Naive thymus-derived CD4-positive, alpha-beta T cell (primary cell): Measurements from ENCODE around the gene OSBPL9. TPM values are rescaled to one million over a fixed set of nuclear protein-coding genes. Genes with fewer than 3 reads are reported as not detected.

Experiments used
- ATAC-seq: fragments of 150-1000 bp; cut with Tn5 transposase; 2 replicates; pipeline ENCODE4 v1.10.0; 2021; ENCODE audit warnings: mild to moderate bottlenecking, moderate library complexity
- CTCF ChIA-PET: fragments of 350-600 bp; sonication (Branson Sonifier 250); formaldehyde crosslinking; loops from one replicate; lab custom pipeline; 2021; ENCODE audit warnings: antibody characterized with exemption; lab: Charles Lee
- POLR2A ChIA-PET: fragments of 350-600 bp; sonication (Branson Sonifier 250); formaldehyde crosslinking; loops from one replicate; lab custom pipeline; 2021; ENCODE audit warnings: antibody characterized with exemption, inconsistent platforms; lab: Charles Lee
- DNase-seq, 9 donors: peaks; one replicate each; pipeline versions ENCODE4 v3.0.0 to v3.0.0-alpha.2; 2020 to 2022; ENCODE audit warnings: mixed read lengths in 1 of 9
- H3K27ac ChIP-seq: one replicate; pipeline ENCODE4 v1.7.0; 2013; ENCODE audit warnings: mild to moderate bottlenecking, low read depth, low read length, moderate library complexity
- H3K27me3 ChIP-seq, 2 donors: one replicate each; pipeline ENCODE4 v1.7.0; 2013; ENCODE audit warnings: low read length in 2 of 2, mild to moderate bottlenecking in 2 of 2, moderate library complexity in 2 of 2; ENCODE audit not compliant: control insufficient read depth in 2 of 2, insufficient read depth in 2 of 2
- H3K36me3 ChIP-seq, 3 experiments: 1 replicate in 2 of 3; 2 replicates in 1 of 3; pipeline ENCODE4 v1.7.0; 2013; ENCODE audit warnings: low read length in 3 of 3, mild to moderate bottlenecking in 3 of 3, moderate library complexity in 1 of 3; ENCODE audit not compliant: insufficient read depth in 3 of 3, control insufficient read depth in 2 of 3
- H3K4me1 ChIP-seq, 2 donors: one replicate each; pipeline ENCODE4 v1.7.0; 2013; ENCODE audit warnings: low read length in 2 of 2, mild to moderate bottlenecking in 2 of 2, moderate library complexity in 1 of 2; ENCODE audit not compliant: control insufficient read depth in 2 of 2, insufficient read depth in 2 of 2
- H3K4me3 ChIP-seq: 2 replicates; pipeline ENCODE4 v1.7.0; 2013; ENCODE audit warnings: mild to moderate bottlenecking, low read length
- H3K9me3 ChIP-seq, 3 experiments: 1 replicate in 2 of 3; 2 replicates in 1 of 3; pipeline ENCODE4 v1.7.0; 2013; ENCODE audit warnings: low read length in 3 of 3; ENCODE audit not compliant: control insufficient read depth in 2 of 3
- H3K27ac Mint-ChIP-seq, 9 donors: one replicate each; pipeline ENCODE4 v1.8.0; 2020 to 2022; ENCODE audit warnings: mixed read lengths in 9 of 9, mild to moderate bottlenecking in 8 of 9, moderate library complexity in 5 of 9, inconsistent platforms in 2 of 9
- H3K27me3 Mint-ChIP-seq, 5 donors: one replicate each; pipeline ENCODE4 v1.8.0; 2021 to 2022; ENCODE audit warnings: mixed read lengths in 5 of 5, mild to moderate bottlenecking in 1 of 5
- H3K36me3 Mint-ChIP-seq, 5 donors: one replicate each; pipeline ENCODE4 v1.8.0; 2020 to 2022; ENCODE audit warnings: mixed read lengths in 5 of 5, mild to moderate bottlenecking in 3 of 5, inconsistent platforms in 1 of 5
- H3K4me1 Mint-ChIP-seq, 7 donors: one replicate each; pipeline ENCODE4 v1.8.0; 2020 to 2022; ENCODE audit warnings: mixed read lengths in 7 of 7, mild to moderate bottlenecking in 3 of 7, inconsistent platforms in 1 of 7
- H3K4me3 Mint-ChIP-seq, 10 donors: one replicate each; pipeline ENCODE4 v1.8.0; 2020 to 2022; ENCODE audit warnings: mild to moderate bottlenecking in 10 of 10, mixed read lengths in 10 of 10, moderate library complexity in 6 of 10, inconsistent platforms in 2 of 10
- H3K9me3 Mint-ChIP-seq, 11 donors: one replicate each; pipeline ENCODE4 v1.8.0; 2020 to 2022; ENCODE audit warnings: mixed read lengths in 11 of 11, mild to moderate bottlenecking in 4 of 11, inconsistent platforms in 1 of 11, moderate library complexity in 1 of 11
- intact Hi-C, 2 donors: fragments of 100-400 bp; cut with micrococcal nuclease; formaldehyde crosslinking; loops; one replicate each; pipeline ENCODE4 v1.15.1; 2023
- polyA plus RNA-seq, 2 donors: library from polyadenylated mRNA; unstranded; fragments of 300-500 nt; fragmentation: Illumina TruSeq; gene quantifications; one replicate each; pipeline ENCODE4 v1.2.3, GENCODE V29; 2021
- total RNA-seq, 6 experiments: library from RNA in 5 of 6; stranded (reverse) in 5 of 6; gene quantifications; 1 replicate in 5 of 6; 2 replicates in 1 of 6; pipeline ENCODE4 v1.2.3 and lab custom pipeline; 2021 to 2026

Gene OSBPL9
- total and polyA plus RNA-seq, 7 experiments from 2014 or later, result 44.5 to 63.2 (median 46.6) TPM

GRCh38 chr1:51669816-51670215 lies 52.9 kb downstream of the OSBPL9 start:
- H3K4me3 ChIP-seq, result no peak overlapping the region
- H3K27me3 ChIP-seq, result no peaks in the 10 kb centered on the region
- Mint-ChIP-seq H3K4me3 (no peak overlapping the region), H3K27me3 (no peaks in the 10 kb centered on the region), H3K4me1 (peaks cover 0 to 18% (median 6%) of the 10 kb centered on the region in 7 donors), H3K36me3 (peaks cover 2 to 17% (median 6%) of the 10 kb centered on the region in 5 donors), H3K27ac (no peak overlapping the region), H3K9me3 (no peaks in the 10 kb centered on the region)
- no peaks in the 10 kb centered on the region for H3K4me1 ChIP-seq
- ATAC-seq (no peak), DNase-seq (no peak)
- peaks cover 0 to 10% (median 0%) of the 10 kb centered on the region in 3 experiments for H3K36me3 ChIP-seq
- ChIA-PET CTCF (no interaction called here), POLR2A (no interaction called here)
- H3K27ac ChIP-seq, result no peak overlapping the region
- no peaks in the 10 kb centered on the region for H3K9me3 ChIP-seq
- intact Hi-C loops, result no loop called here

GRCh38 chr1:51671527-51672325 lies 54.8 kb downstream of the OSBPL9 start:
- H3K4me1 Mint-ChIP-seq, result peaks cover 0 to 9% (median 3%) of the 10 kb centered on the region in 7 donors
- CTCF ChIA-PET, result no interaction called here
- no peak overlapping the region for H3K4me3 Mint-ChIP-seq

GRCh38 chr1:51673279-51673678 lies 56.4 kb downstream of the OSBPL9 start:
- H3K36me3 Mint-ChIP-seq, result peaks cover 0 to 14% (median 7%) of the 10 kb centered on the region in 5 donors
- Histone ChIP-seq H3K27ac (no peak overlapping the region), H3K4me1 (no peaks in the 10 kb centered on the region), H3K4me3 (no peak overlapping the region), H3K9me3 (no peaks in the 10 kb centered on the region), H3K36me3 (peaks cover 0 to 10% (median 0%) of the 10 kb centered on the region in 3 experiments), H3K27me3 (no peaks in the 10 kb centered on the region)
- no peak for DNase-seq
- H3K4me1 Mint-ChIP-seq, result peaks cover 0 to 7% (median 3%) of the 10 kb centered on the region in 7 donors
- intact Hi-C loops, result no loop called here
- ATAC-seq, result no peak
- no peak overlapping the region for H3K4me3 Mint-ChIP-seq
- ChIA-PET POLR2A (no interaction called here), CTCF (no interaction called here)
- H3K27me3 Mint-ChIP-seq, result no peaks in the 10 kb centered on the region
- H3K27ac Mint-ChIP-seq, result no peak overlapping the region
- H3K9me3 Mint-ChIP-seq, result no peaks in the 10 kb centered on the region

More at GRCh38 chr1:51671527-51672325, 54.8 kb downstream of the OSBPL9 start:
- intact Hi-C loops, result no loop called here
- Mint-ChIP-seq H3K36me3 (peaks cover 0 to 14% (median 7%) of the 10 kb centered on the region in 5 donors), H3K27me3 (no peaks in the 10 kb centered on the region), H3K9me3 (no peaks in the 10 kb centered on the region), H3K27ac (no peak overlapping the region)
- Histone ChIP-seq H3K27ac (no peak overlapping the region), H3K9me3 (no peaks in the 10 kb centered on the region), H3K36me3 (peaks cover 0 to 10% (median 0%) of the 10 kb centered on the region in 3 experiments), H3K4me3 (no peak overlapping the region), H3K4me1 (no peaks in the 10 kb centered on the region), H3K27me3 (no peaks in the 10 kb centered on the region)
- DNase-seq (no peak), ATAC-seq (no peak)
- POLR2A ChIA-PET, result no interaction called here

DNA sequence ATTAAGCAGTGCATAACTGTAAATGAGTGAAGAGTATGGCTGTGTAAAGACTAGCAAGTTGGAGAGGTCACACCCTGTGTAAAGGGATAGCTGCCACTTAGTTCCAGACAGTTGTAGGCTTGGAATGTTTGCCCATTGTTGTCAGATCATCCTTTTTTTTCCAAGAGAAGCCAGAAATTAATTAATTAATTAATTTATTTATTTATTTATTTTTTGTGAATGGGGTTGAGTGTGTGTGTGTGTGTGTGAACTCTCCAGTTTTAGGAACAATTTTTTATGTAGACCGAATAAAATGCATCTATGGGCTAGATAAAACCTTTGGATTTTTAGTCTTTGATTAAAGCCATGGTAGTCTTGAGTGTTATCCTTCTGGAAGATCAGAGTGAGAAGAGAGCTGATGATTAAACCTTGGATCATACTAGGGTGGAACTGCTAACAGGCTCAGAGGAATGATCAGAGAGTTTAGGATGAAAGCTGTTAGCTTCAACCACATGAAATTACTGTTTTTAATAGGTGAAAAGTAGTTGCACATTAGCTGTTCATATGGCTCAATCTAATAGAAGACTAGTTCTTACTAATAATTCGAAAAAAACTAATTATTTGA lies 58.4 kb downstream of the OSBPL9 start:
- H3K4me3 Mint-ChIP-seq, result no peak overlapping the region
- ChIA-PET POLR2A (no interaction called here), CTCF (no interaction called here)
- Histone ChIP-seq H3K27ac (no peak overlapping the region), H3K4me3 (no peak overlapping the region), H3K36me3 (no peaks in the 10 kb centered on the region), H3K9me3 (no peaks in the 10 kb centered on the region), H3K4me1 (no peaks in the 10 kb centered on the region), H3K27me3 (no peaks in the 10 kb centered on the region)
- H3K27me3 Mint-ChIP-seq, result no peaks in the 10 kb centered on the region
- no peak for DNase-seq
- ATAC-seq, result no peak
- no peak overlapping the region for H3K27ac Mint-ChIP-seq
- intact Hi-C loops, result no loop called here
- H3K36me3 Mint-ChIP-seq, result peaks cover 0 to 7% (median 7%) of the 10 kb centered on the region in 5 donors
- H3K9me3 Mint-ChIP-seq, result no peaks in the 10 kb centered on the region
- peaks cover 0 to 3% (median 0%) of the 10 kb centered on the region in 7 donors for H3K4me1 Mint-ChIP-seq

GRCh38 chr1:51679435-51679834 lies 62.5 kb downstream of the OSBPL9 start:
- Histone ChIP-seq H3K27ac (no peak overlapping the region), H3K4me3 (no peak overlapping the region), H3K9me3 (no peaks in the 10 kb centered on the region), H3K4me1 (no peaks in the 10 kb centered on the region), H3K27me3 (no peaks in the 10 kb centered on the region), H3K36me3 (no peaks in the 10 kb centered on the region)
- DNase-seq (no peak), ATAC-seq (no peak)
- ChIA-PET POLR2A (no interaction called here), CTCF (no interaction called here)
- H3K9me3 Mint-ChIP-seq, result no peaks in the 10 kb centered on the region
- H3K4me3 Mint-ChIP-seq, result no peak overlapping the region
- H3K4me1 Mint-ChIP-seq, result peaks cover 0 to 3% (median 0%) of the 10 kb centered on the region in 7 donors
- peaks cover 0 to 7% (median 4%) of the 10 kb centered on the region in 5 donors for H3K36me3 Mint-ChIP-seq
- intact Hi-C loops, result no loop called here
- H3K27ac Mint-ChIP-seq, result no peak overlapping the region
- H3K27me3 Mint-ChIP-seq, result no peaks in the 10 kb centered on the region

GRCh38 chr1:51684776-51685175 lies 67.9 kb downstream of the OSBPL9 start:
- Mint-ChIP-seq H3K9me3 (no peaks in the 10 kb centered on the region), H3K4me1 (peaks cover 0 to 27% (median 18%) of the 10 kb centered on the region in 7 donors), H3K27ac (no peak overlapping the region), H3K36me3 (peaks cover 0 to 9% (median 0%) of the 10 kb centered on the region in 5 donors), H3K4me3 (no peak overlapping the region), H3K27me3 (no peaks in the 10 kb centered on the region)
- intact Hi-C loops, result no loop called here
- ChIA-PET POLR2A (interaction anchor here (0.6 kb wide), 1 partner anchor 149 kb away, joined by 5 read pairs; no protein-coding TSS in a partner anchor), CTCF (no interaction called here)
- no peak for ATAC-seq
- no peak for DNase-seq
- H3K4me3 ChIP-seq, result no peak overlapping the region
- H3K36me3 ChIP-seq, result no peaks in the 10 kb centered on the region
- no peaks in the 10 kb centered on the region for H3K4me1 ChIP-seq
- H3K27me3 ChIP-seq, result no peaks in the 10 kb centered on the region
- H3K9me3 ChIP-seq, result no peaks in the 10 kb centered on the region
- no peak overlapping the region for H3K27ac ChIP-seq
